PFSK-1 (cell line): ENCODE data around the gene SLC35A3.

Source experiments
- POLR2AphosphoS5 ChIP-seq: IDR thresholded peaks from 2 replicates; pipeline ENCODE4 v1.6.1; 2012; ENCODE audit warnings: low read depth, mild to moderate bottlenecking, control low read depth, low read length, moderate library complexity
- REST ChIP-seq, 2 experiments: IDR thresholded peaks; 2 replicates each; pipeline versions ENCODE4 v1.6.1 to v1.8.0; 2011 to 2012; ENCODE audit warnings: low read depth in 2 of 2, low read length in 2 of 2, control low read depth in 1 of 2, inconsistent platforms in 1 of 2, mild to moderate bottlenecking in 1 of 2, moderate library complexity in 1 of 2; ENCODE audit not compliant: insufficient read depth in 1 of 2
- SIN3A ChIP-seq: IDR thresholded peaks from 2 replicates; pipeline ENCODE4 v1.6.1; 2012; ENCODE audit warnings: mild to moderate bottlenecking, low read length, moderate library complexity, borderline replicate concordance; ENCODE audit not compliant: insufficient read depth

- TF ChIP-seq REST (IDR thresholded peaks at IDR 0.05; ENCODE audit: insufficient read depth in 1 of 2, low read depth in 2 of 2, low read length in 2 of 2), result no peak
- TF ChIP-seq POLR2AphosphoS5, result no peak
- no peak for TF ChIP-seq SIN3A
These were observed 988 bp downstream of the SLC35A3 start for GRCh38 chr1:99970713-99971255.
